ACC112 (cell line): Measurements from ENCODE around the gene D2HGDH.
"Not testable (repeated sequence)": the region's sequence is repeated elsewhere in the genome, so short reads cannot be mapped to it uniquely, and the experiment has no call there.

ENCODE experiments used
- H2AFZ ChIP-seq: fragments of 200-600 bp; sonication (generic); one replicate; pipeline ENCODE4 v1.6.0; 2017; ENCODE audit warnings: antibody characterized with exemption, low read length; ENCODE audit not compliant: unreplicated experiment
- H3K27ac ChIP-seq: fragments of 200-600 bp; sonication (generic); 2 replicates; pipeline ENCODE4 v1.5.1; 2014; ENCODE audit warnings: low read depth, mild to moderate bottlenecking, antibody characterized with exemption, low read length, moderate library complexity
- H3K27me3 ChIP-seq: fragments of 200-600 bp; sonication (generic); 2 replicates; pipeline ENCODE4 v1.6.1; 2014; ENCODE audit warnings: mild to moderate bottlenecking, antibody characterized with exemption, low read length, moderate library complexity, mixed read lengths; ENCODE audit not compliant: insufficient read depth
- H3K36me3 ChIP-seq: fragments of 200-600 bp; sonication (generic); 2 replicates; pipeline ENCODE4 v1.6.1; 2016; ENCODE audit warnings: mild to moderate bottlenecking, antibody characterized with exemption, low read length, moderate library complexity, mixed read lengths; ENCODE audit not compliant: insufficient read depth
- H3K4me1 ChIP-seq: fragments of 200-600 bp; sonication (generic); one replicate; pipeline ENCODE4 v1.6.1; 2016; ENCODE audit warnings: low read length, mixed read lengths; ENCODE audit not compliant: insufficient read depth, unreplicated experiment, control insufficient read depth
- H3K4me3 ChIP-seq: fragments of 200-600 bp; sonication (generic); 2 replicates; pipeline ENCODE4 v1.5.1; 2014; ENCODE audit warnings: mild to moderate bottlenecking, low read depth, low read length
- H3K79me2 ChIP-seq: fragments of 200-600 bp; sonication (generic); one replicate; pipeline ENCODE4 v1.6.0; 2016; ENCODE audit warnings: low read length; ENCODE audit not compliant: control insufficient read depth, unreplicated experiment, insufficient read depth

Gene D2HGDH

GRCh38 chr2:241776336-241777169 is 42.1 kb downstream of the D2HGDH start, which contains the start of gene GAL3ST2:
GAL3ST2 (plus strand) TSS chr2:241776822; CDS start chr2:241776956, 134 bp downstream.
- no peak within 1 kb of the TSS for H3K4me3 ChIP-seq
- peaks cover 12% of the 10 kb centered on the region for H3K4me1 ChIP-seq
- H3K27ac ChIP-seq: no peak within 1 kb of the TSS

GRCh38 chr2:241777170-241777685 is 42.8 kb downstream of the D2HGDH start:
- H3K79me2 ChIP-seq: no peaks in the 10 kb centered on the region
- H2AFZ ChIP-seq: no peak overlapping the region
- H3K36me3 ChIP-seq: no peaks in the 10 kb centered on the region
- H3K4me1 ChIP-seq: peaks cover 9% of the 10 kb centered on the region
- no peaks in the 10 kb centered on the region for H3K27me3 ChIP-seq
- no peak overlapping the region for H3K27ac ChIP-seq
- H3K4me3 ChIP-seq: no peak overlapping the region

More at GRCh38 chr2:241776336-241777169, 42.1 kb downstream of the D2HGDH start, which contains the start of gene GAL3ST2:
- Histone ChIP-seq H3K36me3 (no peaks in the 10 kb centered on the region), H2AFZ (no peak within 1 kb of the TSS), H3K27me3 (no peaks in the 10 kb centered on the region), H3K79me2 (no peaks in the 10 kb centered on the region)

- Histone ChIP-seq H3K27ac (no peak overlapping the region), H3K4me1 (peaks cover 9% of the 10 kb centered on the region), H3K79me2 (no peaks in the 10 kb centered on the region), H3K36me3 (no peaks in the 10 kb centered on the region), H3K27me3 (no peaks in the 10 kb centered on the region), H2AFZ (no peak overlapping the region), H3K4me3 (no peak overlapping the region)
Measured at GRCh38 chr2:241777686-241778627, 43.5 kb downstream of the D2HGDH start.

- Histone ChIP-seq H3K36me3 (no peaks in the 10 kb centered on the region), H2AFZ (no peak overlapping the region), H3K79me2 (no peaks in the 10 kb centered on the region), H3K4me3 (no peak overlapping the region), H3K27me3 (no peaks in the 10 kb centered on the region), H3K4me1 (no peaks in the 10 kb centered on the region), H3K27ac (no peak overlapping the region)
Measured at GRCh38 chr2:241780939-241781569, 46.6 kb downstream of the D2HGDH start.

GRCh38 chr2:241782053-241782452 is 47.6 kb downstream of the D2HGDH start:
- not testable (repeated sequence) for H3K4me1 ChIP-seq, H2AFZ ChIP-seq, H3K36me3 ChIP-seq, H3K27me3 ChIP-seq, H3K27ac ChIP-seq, H3K4me3 ChIP-seq, H3K79me2 ChIP-seq

- Histone ChIP-seq H3K4me3 (no peak overlapping the region), H3K27me3 (no peaks in the 10 kb centered on the region), H3K36me3 (no peaks in the 10 kb centered on the region), H3K27ac (no peak overlapping the region), H2AFZ (no peak overlapping the region), H3K79me2 (no peaks in the 10 kb centered on the region), H3K4me1 (no peaks in the 10 kb centered on the region)
Measured at GRCh38 chr2:241788135-241788534, 53.7 kb downstream of the D2HGDH start.

GRCh38 chr2:241788572-241788971 is 54.1 kb downstream of the D2HGDH start:
- Histone ChIP-seq H3K27me3 (no peaks in the 10 kb centered on the region), H3K36me3 (no peaks in the 10 kb centered on the region), H3K4me3 (no peak overlapping the region), H3K79me2 (no peaks in the 10 kb centered on the region), H3K27ac (no peak overlapping the region), H3K4me1 (no peaks in the 10 kb centered on the region), H2AFZ (no peak overlapping the region)

GRCh38 chr2:241791385-241791784 is 57.0 kb downstream of the D2HGDH start:
- not testable (repeated sequence) for H2AFZ ChIP-seq, H3K4me1 ChIP-seq, H3K4me3 ChIP-seq, H3K27ac ChIP-seq, H3K36me3 ChIP-seq, H3K79me2 ChIP-seq, H3K27me3 ChIP-seq

- H3K4me3 ChIP-seq: no peak overlapping the region
- no peak overlapping the region for H2AFZ ChIP-seq
- H3K79me2 ChIP-seq: no peaks in the 10 kb centered on the region
- no peak overlapping the region for H3K27ac ChIP-seq
- H3K27me3 ChIP-seq: no peaks in the 10 kb centered on the region
- no peaks in the 10 kb centered on the region for H3K36me3 ChIP-seq
- H3K4me1 ChIP-seq: no peaks in the 10 kb centered on the region
Measured at GRCh38 chr2:241793385-241793784, 59.0 kb downstream of the D2HGDH start.

GRCh38 chr2:241794250-241794823 is 59.9 kb downstream of the D2HGDH start:
- H3K27ac ChIP-seq: no peak overlapping the region
- H3K4me3 ChIP-seq: no peak overlapping the region
- no peaks in the 10 kb centered on the region for H3K4me1 ChIP-seq
- H3K27me3 ChIP-seq: no peaks in the 10 kb centered on the region
- no peak overlapping the region for H2AFZ ChIP-seq
- no peaks in the 10 kb centered on the region for H3K36me3 ChIP-seq
- no peaks in the 10 kb centered on the region for H3K79me2 ChIP-seq
